ENCODE measurements around the gene FIP1L1.

Gene FIP1L1

GRCh38 chr4:53444954-53445353 is 67.5 kb downstream of the FIP1L1 start:
- H3K4me3 ChIP-seq (ENCODE audit: low read depth, low read length) = no peak overlapping the region
- no peak for TF ChIP-seq CTCF (IDR thresholded peaks at IDR 0.05; ENCODE audit: insufficient read depth, low read length, missing control alignments)
- POLR2A ChIA-PET = no interaction called here
- CTCF ChIA-PET = no interaction called here
- DNase-seq (ENCODE audit: low read depth, low spot score) = no peak

GRCh38 chr4:53450773-53451172 is 73.3 kb downstream of the FIP1L1 start:
- CTCF ChIA-PET = interaction anchor here (1.1 kb wide), 1 partner anchor 61 kb away, joined by 4 read pairs; no protein-coding TSS in a partner anchor
- TF ChIP-seq CTCF (IDR thresholded peaks at IDR 0.05; ENCODE audit: insufficient read depth, low read length, missing control alignments) = no peak
- no peak overlapping the region for H3K4me3 ChIP-seq (ENCODE audit: low read depth, low read length)
- no peak for DNase-seq (ENCODE audit: low read depth, low spot score)
- POLR2A ChIA-PET = no interaction called here

- CTCF ChIA-PET = interaction anchor here (0.6 kb wide), 1 partner anchor 263 kb away, joined by 3 read pairs; no protein-coding TSS in a partner anchor
- no peak for TF ChIP-seq CTCF (IDR thresholded peaks at IDR 0.05; ENCODE audit: insufficient read depth, low read length, missing control alignments)
- POLR2A ChIA-PET = no interaction called here
- DNase-seq (ENCODE audit: low read depth, low spot score) = no peak
- H3K4me3 ChIP-seq (ENCODE audit: low read depth, low read length) = no peak overlapping the region
Measured at GRCh38 chr4:53453385-53453784, 75.9 kb downstream of the FIP1L1 start.

- ChIA-PET CTCF (no interaction called here), POLR2A (no interaction called here)
- no peak overlapping the region for H3K4me3 ChIP-seq (ENCODE audit: low read depth, low read length)
- TF ChIP-seq CTCF (IDR thresholded peaks at IDR 0.05; ENCODE audit: insufficient read depth, low read length, missing control alignments) = no peak
- no peak for DNase-seq (ENCODE audit: low read depth, low spot score)
Measured at GRCh38 chr4:53455766-53456165, 78.3 kb downstream of the FIP1L1 start.

GRCh38 chr4:53456178-53456577 is 78.7 kb downstream of the FIP1L1 start:
- ChIA-PET POLR2A (no interaction called here), CTCF (no interaction called here)
- no peak for DNase-seq (ENCODE audit: low read depth, low spot score)
- no peak for TF ChIP-seq CTCF (IDR thresholded peaks at IDR 0.05; ENCODE audit: insufficient read depth, low read length, missing control alignments)
- no peak overlapping the region for H3K4me3 ChIP-seq (ENCODE audit: low read depth, low read length)

GRCh38 chr4:53459548-53459947 is 82.1 kb downstream of the FIP1L1 start:
- no peak overlapping the region for H3K4me3 ChIP-seq (ENCODE audit: low read depth, low read length)
- ChIA-PET POLR2A (no interaction called here), CTCF (interaction anchor here (0.7 to 0.8 kb wide), 2 partner anchors 274 to 472 kb away, joined by 3 read pairs; no protein-coding TSS in a partner anchor)
- TF ChIP-seq CTCF (IDR thresholded peaks at IDR 0.05; ENCODE audit: insufficient read depth, low read length, missing control alignments) = no peak
- no peak for DNase-seq (ENCODE audit: low read depth, low spot score)

Measured in AG04449 (cell line).